ENCODE data around the gene STK24. TPM values are rescaled to one million over a fixed set of nuclear protein-coding genes. Genes with fewer than 3 reads are reported as not detected.

Gene STK24
- polyA plus RNA-seq, 3 donors: 14.2 to 59.8 (median 28.9) TPM

DNA sequence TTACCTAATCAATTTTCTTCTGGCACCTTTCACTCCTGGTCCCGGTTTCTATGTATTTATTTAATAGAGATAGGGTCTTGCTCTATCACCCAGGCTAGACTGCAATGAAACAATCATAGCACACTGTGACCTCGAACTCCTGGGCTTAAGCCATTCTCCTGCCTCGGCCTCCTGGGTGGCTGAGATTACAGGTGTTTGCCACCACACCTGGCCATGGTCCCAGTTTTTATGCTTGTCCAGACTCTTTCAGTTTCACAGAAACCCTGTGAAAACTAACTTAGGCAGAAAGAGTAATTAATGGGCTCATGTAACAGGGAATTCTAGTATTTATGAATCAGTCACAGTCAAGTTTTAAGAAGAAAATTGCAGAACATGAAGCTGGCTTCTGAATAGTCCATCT is 9.0 kb upstream of the STK24 start:
- Mint-ChIP-seq H3K9me3 (peaks cover 0 to 6% (median 3%) of the 10 kb centered on the region in 7 donors), H3K4me1 (peaks cover 19% of the 10 kb centered on the region), H3K4me3 (no peak overlapping the region), H3K27ac (no peak overlapping the region), H3K27me3 (ENCODE audit: low read depth in 3 of 3) (peaks cover 1 to 2% (median 2%) of the 10 kb centered on the region in 3 donors), H3K36me3 (no peaks in the 10 kb centered on the region)
- TF ChIP-seq, protein P1, sequence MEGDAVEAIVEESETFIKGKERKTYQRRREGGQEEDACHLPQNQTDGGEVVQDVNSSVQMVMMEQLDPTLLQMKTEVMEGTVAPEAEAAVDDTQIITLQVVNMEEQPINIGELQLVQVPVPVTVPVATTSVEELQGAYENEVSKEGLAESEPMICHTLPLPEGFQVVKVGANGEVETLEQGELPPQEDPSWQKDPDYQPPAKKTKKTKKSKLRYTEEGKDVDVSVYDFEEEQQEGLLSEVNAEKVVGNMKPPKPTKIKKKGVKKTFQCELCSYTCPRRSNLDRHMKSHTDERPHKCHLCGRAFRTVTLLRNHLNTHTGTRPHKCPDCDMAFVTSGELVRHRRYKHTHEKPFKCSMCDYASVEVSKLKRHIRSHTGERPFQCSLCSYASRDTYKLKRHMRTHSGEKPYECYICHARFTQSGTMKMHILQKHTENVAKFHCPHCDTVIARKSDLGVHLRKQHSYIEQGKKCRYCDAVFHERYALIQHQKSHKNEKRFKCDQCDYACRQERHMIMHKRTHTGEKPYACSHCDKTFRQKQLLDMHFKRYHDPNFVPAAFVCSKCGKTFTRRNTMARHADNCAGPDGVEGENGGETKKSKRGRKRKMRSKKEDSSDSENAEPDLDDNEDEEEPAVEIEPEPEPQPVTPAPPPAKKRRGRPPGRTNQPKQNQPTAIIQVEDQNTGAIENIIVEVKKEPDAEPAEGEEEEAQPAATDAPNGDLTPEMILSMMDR (IDR thresholded peaks at IDR 0.05): no peak
- no peaks in the 10 kb centered on the region for H3K36me3 ChIP-seq (replicated peaks in 1 of 2; ENCODE audit: control insufficient read depth in 1 of 2, insufficient read depth in 2 of 2, low read length in 2 of 2)
- H3K4me3 ChIP-seq (replicated peaks in 1 of 3; ENCODE audit: low read depth in 2 of 3, low read length in 3 of 3): no peak overlapping the region
- DNase-seq: no peak
- no peak overlapping the region for H3K4me2 ChIP-seq (replicated peaks; ENCODE audit: extremely low read depth, low read length, poor library complexity, severe bottlenecking)
- no peak overlapping the region for H3K9ac ChIP-seq (ENCODE audit: insufficient read depth, low read length, poor library complexity, severe bottlenecking)
- 90% methylated on average over 2 of the region's 3 CpGs for WGBS (ENCODE audit: insufficient coverage)
- no peaks in the 10 kb centered on the region for H3K9me3 ChIP-seq (replicated peaks in 1 of 2; ENCODE audit: control insufficient read depth in 1 of 2, insufficient read depth in 1 of 2, low read length in 2 of 2)
- intact Hi-C loops (cut with micrococcal nuclease): no loop called here
- H4K20me1 ChIP-seq (ENCODE audit: insufficient read depth, low read length): no peaks in the 10 kb centered on the region
- H3K79me2 ChIP-seq (ENCODE audit: insufficient read depth, low read length): no peaks in the 10 kb centered on the region
- peaks cover 16 to 19% of the 10 kb centered on the region in 2 donors for H3K4me1 ChIP-seq (ENCODE audit: control insufficient read depth in 1 of 2, insufficient read depth in 2 of 2, low read length in 2 of 2)
- H2AFZ ChIP-seq (ENCODE audit: insufficient read depth, low read depth, low read length, poor library complexity, severe bottlenecking): no peak overlapping the region
- no peak overlapping the region for H3K27ac ChIP-seq (ENCODE audit: low read depth in 1 of 2, low read length in 2 of 2)
- H3K27me3 ChIP-seq (ENCODE audit: control insufficient read depth in 2 of 2, insufficient read depth in 2 of 2, low read length in 2 of 2): no peaks in the 10 kb centered on the region

DNA sequence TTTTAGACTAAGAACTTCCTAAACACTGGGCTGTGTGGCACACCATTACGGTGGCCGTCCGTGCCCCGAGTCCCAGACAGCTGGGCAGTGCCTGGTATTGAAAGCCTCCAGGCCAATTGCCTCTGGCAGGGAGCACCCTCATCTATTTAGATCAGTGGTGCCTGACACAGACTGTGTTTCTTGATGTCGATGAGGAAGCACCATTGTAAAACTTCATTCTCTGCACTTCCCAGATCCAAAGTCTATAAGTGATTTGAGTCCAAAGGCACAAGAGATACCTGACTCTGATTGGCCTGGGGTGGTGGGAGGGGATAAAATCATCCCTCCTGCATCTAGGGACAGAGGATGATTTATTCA is 8.5 kb upstream of the STK24 start:
- H3K27ac Mint-ChIP-seq: peak overlapping the region in 1 of 7 donors; percentile 24
- H3K4me1 Mint-ChIP-seq: peaks cover 19% of the 10 kb centered on the region
- peaks cover 0 to 4% (median 2%) of the 10 kb centered on the region in 7 donors for H3K9me3 Mint-ChIP-seq
- TF ChIP-seq, protein P1 (IDR thresholded peaks at IDR 0.05): no peak
- 93% methylated on average over 4 of the region's 5 CpGs for WGBS (ENCODE audit: insufficient coverage)
- H3K27me3 Mint-ChIP-seq (ENCODE audit: low read depth in 3 of 3): peaks cover 1 to 2% (median 2%) of the 10 kb centered on the region in 3 donors
- DNase-seq: no peak
- H3K36me3 ChIP-seq (replicated peaks in 1 of 2; ENCODE audit: control insufficient read depth in 1 of 2, insufficient read depth in 2 of 2, low read length in 2 of 2): no peaks in the 10 kb centered on the region
- intact Hi-C loops (cut with micrococcal nuclease): no loop called here
- no peaks in the 10 kb centered on the region for H3K36me3 Mint-ChIP-seq
- H3K4me2 ChIP-seq (replicated peaks; ENCODE audit: extremely low read depth, low read length, poor library complexity, severe bottlenecking): no peak overlapping the region
- H3K4me3 Mint-ChIP-seq: no peak overlapping the region
- no peaks in the 10 kb centered on the region for H4K20me1 ChIP-seq (ENCODE audit: insufficient read depth, low read length)
- H2AFZ ChIP-seq (ENCODE audit: insufficient read depth, low read depth, low read length, poor library complexity, severe bottlenecking): no peak overlapping the region
- H3K27ac ChIP-seq (ENCODE audit: low read depth in 1 of 2, low read length in 2 of 2): no peak overlapping the region
- H3K4me3 ChIP-seq (replicated peaks in 1 of 3; ENCODE audit: low read depth in 2 of 3, low read length in 3 of 3): no peak overlapping the region
- H3K79me2 ChIP-seq (ENCODE audit: insufficient read depth, low read length): no peaks in the 10 kb centered on the region
- no peak overlapping the region for H3K9ac ChIP-seq (ENCODE audit: insufficient read depth, low read length, poor library complexity, severe bottlenecking)
- no peaks in the 10 kb centered on the region for H3K9me3 ChIP-seq (replicated peaks in 1 of 2; ENCODE audit: control insufficient read depth in 1 of 2, insufficient read depth in 1 of 2, low read length in 2 of 2)
- peaks cover 16 to 19% of the 10 kb centered on the region in 2 donors for H3K4me1 ChIP-seq (ENCODE audit: control insufficient read depth in 1 of 2, insufficient read depth in 2 of 2, low read length in 2 of 2)
- no peaks in the 10 kb centered on the region for H3K27me3 ChIP-seq (ENCODE audit: control insufficient read depth in 2 of 2, insufficient read depth in 2 of 2, low read length in 2 of 2)
